Measurements from ENCODE around the gene BTC.

GRCh38 chr4:74757136-74757535 is 37.2 kb downstream of the BTC start:
- TF ChIP-seq POLR2A (IDR thresholded peaks at IDR 0.05; ENCODE audit: low read length) (no peak), GATA1 (IDR thresholded peaks at IDR 0.05; ENCODE audit: low read depth, low read length) (no peak)
